Bronchial epithelial cell (primary cell): ENCODE measurements around the gene SRPK2. TPM values are rescaled to one million over a fixed set of nuclear protein-coding genes. Genes with fewer than 3 reads are reported as not detected.
"Not testable (repeated sequence)": the region's sequence is repeated elsewhere in the genome, so short reads cannot be mapped to it uniquely, and the experiment has no call there.

Source experiments
- DNase-seq: peaks from one replicate; pipeline ENCODE4 v3.0.0-alpha.2; 2010; ENCODE audit warnings: low read depth
- FAIRE-seq: peaks from 2 replicates; lab custom pipeline; 2011; peaks lifted over from hg19 to GRCh38; lab: Jason Lieb, UNC
- H3K27me3 ChIP-seq: 2 replicates; pipeline ENCODE4 v1.5.1; 2011; ENCODE audit warnings: low read length; ENCODE audit not compliant: control insufficient read depth, insufficient read depth
- H3K36me3 ChIP-seq: 2 replicates; pipeline ENCODE4 v1.5.1; 2011; ENCODE audit warnings: low read length; ENCODE audit not compliant: control insufficient read depth, insufficient read depth
- H3K4me3 ChIP-seq: 2 replicates; pipeline ENCODE4 v1.5.1; 2011; ENCODE audit warnings: mild to moderate bottlenecking, low read depth, low read length, control low read depth
- CTCF ChIP-seq: IDR thresholded peaks from 2 replicates; pipeline ENCODE4 v1.5.1; 2011; ENCODE audit warnings: mild to moderate bottlenecking, moderate library complexity, low read length, control low read depth, inconsistent platforms; ENCODE audit not compliant: insufficient read depth, severe bottlenecking
- total RNA-seq: library from RNA; depleted of rRNA; stranded (reverse); fragments of >200 nt; gene quantifications from 2 replicates; pipeline ENCODE4 v1.2.1, GENCODE V29; 2014

The SRPK2 gene
- total RNA-seq, 1 donor from 2014 or later: 43.4 TPM

- Histone ChIP-seq H3K27me3 (no peaks in the 10 kb centered on the region), H3K36me3 (no peaks in the 10 kb centered on the region), H3K4me3 (no peak overlapping the region)
- TF ChIP-seq CTCF: no peak
- no peak for FAIRE-seq
- no peak for DNase-seq
Measured at GRCh38 chr7:105305633-105306032, 83.1 kb downstream of the SRPK2 start.

- Histone ChIP-seq H3K27me3 (no peaks in the 10 kb centered on the region), H3K4me3 (peak overlapping the region; percentile 10), H3K36me3 (no peaks in the 10 kb centered on the region)
- FAIRE-seq: no peak
- DNase-seq: peak; percentile 58
- no peak for TF ChIP-seq CTCF
Measured at GRCh38 chr7:105304040-105304895, 84.5 kb downstream of the SRPK2 start.

GRCh38 chr7:105300587-105300986 is 88.1 kb downstream of the SRPK2 start:
- H3K4me3 ChIP-seq, DNase-seq, H3K27me3 ChIP-seq, FAIRE-seq, H3K36me3 ChIP-seq: not testable (repeated sequence)

- FAIRE-seq (no peak), DNase-seq (no peak)
- no peaks in the 10 kb centered on the region for H3K27me3 ChIP-seq
- H3K36me3 ChIP-seq: no peaks in the 10 kb centered on the region
- TF ChIP-seq CTCF: no peak
- H3K4me3 ChIP-seq: no peak overlapping the region
Measured at GRCh38 chr7:105298439-105298894, 90.3 kb downstream of the SRPK2 start.

GRCh38 chr7:105297985-105298384 is 90.7 kb downstream of the SRPK2 start:
- no peak for TF ChIP-seq CTCF
- Histone ChIP-seq H3K4me3 (no peak overlapping the region), H3K36me3 (no peaks in the 10 kb centered on the region), H3K27me3 (no peaks in the 10 kb centered on the region)
- FAIRE-seq (no peak), DNase-seq (no peak)

- TF ChIP-seq CTCF: no peak
- FAIRE-seq (no peak), DNase-seq (no peak)
- no peak overlapping the region for H3K4me3 ChIP-seq
- H3K36me3 ChIP-seq: no peaks in the 10 kb centered on the region
- no peaks in the 10 kb centered on the region for H3K27me3 ChIP-seq
Measured at GRCh38 chr7:105297309-105297708, 91.4 kb downstream of the SRPK2 start.
